A673 (cell line): ENCODE data around the gene CCDC171. TPM values are rescaled to one million over a fixed set of nuclear protein-coding genes. Genes with fewer than 3 reads are reported as not detected.

Source experiments
- BruUV-seq: library from RNA; stranded (reverse); fragments of 400-500 nt; replicated peaks from 2 replicates; lab custom pipeline; 2021; lab: Mats Ljungman, UMichigan
- CTCF ChIA-PET: fragments of 300-600 bp; sonication (Branson Sonifier 250); formaldehyde crosslinking; loops from one replicate; lab custom pipeline; 2022; ENCODE audit warnings: antibody characterized with exemption; lab: Charles Lee
- POLR2A ChIA-PET: fragments of 300-600 bp; sonication (Branson Sonifier 250); formaldehyde crosslinking; loops from one replicate; lab custom pipeline; 2022; ENCODE audit warnings: antibody characterized with exemption; ENCODE audit not compliant: low non-redundant PET; lab: Charles Lee
- DNase-seq: peaks from one replicate; pipeline ENCODE4 v3.0.0-alpha.2; 2015; ENCODE audit warnings: low spot score
- H3K27ac ChIP-seq: fragments of 200-600 bp; sonication (generic); 2 replicates; pipeline ENCODE4 v1.5.1; 2016; ENCODE audit warnings: mixed run types, low read depth, mild to moderate bottlenecking, mixed read lengths, antibody characterized with exemption, low read length; ENCODE audit not compliant: poor library complexity, severe bottlenecking
- H3K27me3 ChIP-seq: fragments of 200-600 bp; sonication (generic); replicated peaks from 2 replicates; pipeline ENCODE4 v1.6.1; 2017; ENCODE audit warnings: mixed run types, low read depth, mild to moderate bottlenecking, mixed read lengths, antibody characterized with exemption, low read length; ENCODE audit not compliant: insufficient read depth, poor library complexity
- H3K36me3 ChIP-seq: fragments of 200-600 bp; sonication (generic); 2 replicates; pipeline ENCODE4 v1.6.1; 2016; ENCODE audit warnings: mixed run types, mild to moderate bottlenecking, mixed read lengths, antibody characterized with exemption, low read length; ENCODE audit not compliant: insufficient read depth, poor library complexity, severe bottlenecking
- H3K4me1 ChIP-seq: fragments of 200-600 bp; sonication (generic); 2 replicates; pipeline ENCODE4 v1.6.1; 2017; ENCODE audit warnings: mixed run types, mild to moderate bottlenecking, mixed read lengths, antibody characterized with exemption, low read length; ENCODE audit not compliant: insufficient read depth, poor library complexity, severe bottlenecking
- H3K4me3 ChIP-seq: fragments of 200-600 bp; sonication (generic); 2 replicates; pipeline ENCODE4 v1.5.1; 2016; ENCODE audit warnings: low read depth, mixed run types, mild to moderate bottlenecking, mixed read lengths, low read length; ENCODE audit not compliant: poor library complexity, severe bottlenecking
- H3K9me3 ChIP-seq: fragments of 200-600 bp; sonication (generic); 2 replicates; pipeline ENCODE4 v1.6.1; 2016; ENCODE audit warnings: mixed run types, low read depth, mild to moderate bottlenecking, mixed read lengths, antibody characterized with exemption, low read length; ENCODE audit not compliant: poor library complexity, severe bottlenecking
- EZH2 ChIP-seq: fragments of 200-600 bp; sonication (generic); IDR thresholded peaks from 2 replicates; pipeline ENCODE4 v1.6.1; 2017; ENCODE audit warnings: borderline replicate concordance, low read depth, mild to moderate bottlenecking, mixed read lengths, antibody characterized with exemption, low read length; ENCODE audit not compliant: poor library complexity, severe bottlenecking
- intact Hi-C: fragments of 100-400 bp; cut with micrococcal nuclease; formaldehyde crosslinking; loops from one replicate; pipeline ENCODE4 v1.10.0; 2022; ENCODE audit not compliant: unreplicated experiment
- total RNA-seq: library from RNA; stranded (reverse); gene quantifications from 2 replicates; pipeline ENCODE4 v1.2.3, GENCODE V29; 2021
- TF ChIP-seq, protein P1 (sequence below): fragments of 300-800, 200-600 bp; sonication (generic); conservative IDR thresholded peaks from 2 replicates; pipeline ENCODE4 v1.5.1; 2017; ENCODE audit warnings: low read depth, mild to moderate bottlenecking, antibody characterized with exemption, low read length, moderate library complexity, mixed read lengths

The CCDC171 gene
- total RNA-seq, 1 experiment from 2014 or later = 72.5 TPM

DNA sequence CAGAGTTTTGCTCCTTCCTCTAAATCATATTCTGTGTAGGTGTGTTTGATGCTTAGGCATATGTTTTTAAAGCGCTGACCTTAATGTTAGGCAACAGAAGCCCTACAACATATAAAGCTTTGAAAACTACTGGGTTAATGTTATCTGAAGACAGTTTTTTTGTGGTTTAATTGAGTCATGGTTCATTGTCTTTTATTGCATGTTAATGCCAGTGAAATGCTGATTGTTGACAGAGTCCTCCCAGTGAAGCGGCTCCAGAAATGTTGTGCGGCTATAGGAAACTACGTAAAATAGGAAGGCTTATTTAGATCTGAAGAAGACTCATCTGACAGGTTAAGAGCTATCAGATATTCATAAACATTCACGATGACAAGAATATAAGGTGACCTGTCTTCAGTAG lies 424.6 kb downstream of the CCDC171 start:
- Histone ChIP-seq H3K36me3 (peaks cover 25% of the 10 kb centered on the region), H3K4me1 (no peaks in the 10 kb centered on the region), H3K9me3 (no peaks in the 10 kb centered on the region), H3K27ac (no peak overlapping the region), H3K27me3 (no peaks in the 10 kb centered on the region), H3K4me3 (no peak overlapping the region)
- TF ChIP-seq, protein P1, sequence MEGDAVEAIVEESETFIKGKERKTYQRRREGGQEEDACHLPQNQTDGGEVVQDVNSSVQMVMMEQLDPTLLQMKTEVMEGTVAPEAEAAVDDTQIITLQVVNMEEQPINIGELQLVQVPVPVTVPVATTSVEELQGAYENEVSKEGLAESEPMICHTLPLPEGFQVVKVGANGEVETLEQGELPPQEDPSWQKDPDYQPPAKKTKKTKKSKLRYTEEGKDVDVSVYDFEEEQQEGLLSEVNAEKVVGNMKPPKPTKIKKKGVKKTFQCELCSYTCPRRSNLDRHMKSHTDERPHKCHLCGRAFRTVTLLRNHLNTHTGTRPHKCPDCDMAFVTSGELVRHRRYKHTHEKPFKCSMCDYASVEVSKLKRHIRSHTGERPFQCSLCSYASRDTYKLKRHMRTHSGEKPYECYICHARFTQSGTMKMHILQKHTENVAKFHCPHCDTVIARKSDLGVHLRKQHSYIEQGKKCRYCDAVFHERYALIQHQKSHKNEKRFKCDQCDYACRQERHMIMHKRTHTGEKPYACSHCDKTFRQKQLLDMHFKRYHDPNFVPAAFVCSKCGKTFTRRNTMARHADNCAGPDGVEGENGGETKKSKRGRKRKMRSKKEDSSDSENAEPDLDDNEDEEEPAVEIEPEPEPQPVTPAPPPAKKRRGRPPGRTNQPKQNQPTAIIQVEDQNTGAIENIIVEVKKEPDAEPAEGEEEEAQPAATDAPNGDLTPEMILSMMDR = no peak
- TF ChIP-seq EZH2 = no peak
- ChIA-PET POLR2A (no interaction called here), CTCF (no interaction called here)
- DNase-seq = no peak
- intact Hi-C loops = no loop called here
- BruUV-seq = no TSS peak

- Histone ChIP-seq H3K27ac (no peak overlapping the region), H3K36me3 (peaks cover 16% of the 10 kb centered on the region), H3K4me1 (no peaks in the 10 kb centered on the region), H3K27me3 (no peaks in the 10 kb centered on the region), H3K4me3 (no peak overlapping the region), H3K9me3 (no peaks in the 10 kb centered on the region)
- TF ChIP-seq EZH2 = no peak
- TF ChIP-seq, protein P1 = no peak
- BruUV-seq = no TSS peak
- ChIA-PET POLR2A (no interaction called here), CTCF (no interaction called here)
- no peak for DNase-seq
- intact Hi-C loops = no loop called here
Measured at GRCh38 chr9:15982182-15982581, 429.3 kb downstream of the CCDC171 start.

GRCh38 chr9:15999422-16000339 lies 446.8 kb downstream of the CCDC171 start:
- no peak overlapping the region for H3K4me3 ChIP-seq
- POLR2A ChIA-PET = no interaction called here
- CTCF ChIA-PET = no interaction called here
- TF ChIP-seq EZH2 = no peak
- TF ChIP-seq, protein P1 = no peak
- H3K27me3 ChIP-seq = no peaks in the 10 kb centered on the region
- H3K9me3 ChIP-seq = no peaks in the 10 kb centered on the region
- peak; percentile 70 for DNase-seq
- no TSS peak for BruUV-seq
- intact Hi-C loops = no loop called here
- no peak overlapping the region for H3K27ac ChIP-seq
- H3K36me3 ChIP-seq = peaks cover 4% of the 10 kb centered on the region
- peaks cover 8% of the 10 kb centered on the region for H3K4me1 ChIP-seq
